Measurements from ENCODE around the gene AMOTL1. TPM values are rescaled to one million over a fixed set of nuclear protein-coding genes. Genes with fewer than 3 reads are reported as not detected.

AMOTL1 gene
- total RNA-seq, 4 donors from 2014 or later: 150 to 393 (median 244) TPM

- intact Hi-C loops (cut with DNase I; ENCODE audit: low total_unique reads): no loop called here
- no peaks in the 10 kb centered on the region for H3K27me3 ChIP-seq
- DNase-seq (no peak), ATAC-seq (no peak)
- no peaks in the 10 kb centered on the region for H3K36me3 ChIP-seq
- TF ChIP-seq POLR2A (IDR thresholded peaks at IDR 0.05) (no peak), CTCF (IDR thresholded peaks at IDR 0.05 in 4 of 5, conservative IDR thresholded peaks at IDR 0.05 in 1 of 5) (no peak)
- in situ Hi-C loops (cut with MboI; ENCODE audit: low sequenced_read_pairs in 4 of 4): loop anchor here in 1 of 4 donors (25.0 kb wide), 1 partner anchor 328 kb away; the partner anchor contains the start of gene ENDOD1
- peak overlapping the region in 2 of 4 donors; percentile 18 to 98 for H3K27ac ChIP-seq
- peaks cover 34 to 35% of the 10 kb centered on the region in 2 donors for H3K4me1 ChIP-seq
- H3K4me3 ChIP-seq: no peak overlapping the region
- no peaks in the 10 kb centered on the region for H3K9me3 ChIP-seq
These were observed 8.6 kb upstream of the AMOTL1 start for GRCh38 chr11:94759522-94759921.

GRCh38 chr11:94760296-94760695, 7.9 kb upstream of the AMOTL1 start:
- TF ChIP-seq POLR2A (IDR thresholded peaks at IDR 0.05): no peak
- no peak for TF ChIP-seq CTCF (IDR thresholded peaks at IDR 0.05 in 4 of 5, conservative IDR thresholded peaks at IDR 0.05 in 1 of 5)
- Histone ChIP-seq H3K4me1 (peaks cover 34 to 35% of the 10 kb centered on the region in 2 donors), H3K4me3 (no peak overlapping the region), H3K9me3 (no peaks in the 10 kb centered on the region), H3K27me3 (no peaks in the 10 kb centered on the region), H3K36me3 (no peaks in the 10 kb centered on the region), H3K27ac (peak overlapping the region in 3 of 4 donors; percentile 85 to 98 (median 88))
- DNase-seq (no peak), ATAC-seq (no peak)
- in situ Hi-C loops (cut with MboI; ENCODE audit: low sequenced_read_pairs in 4 of 4) (loop anchor here in 3 of 4 donors (10.0 to 25.0 kb wide), 2 partner anchors 135 to 327 kb away; partner anchors contain the start of gene ENDOD1 (in 1 of the 3)), intact Hi-C loops (cut with DNase I; ENCODE audit: low total_unique reads) (loop anchor here (5.0 to 10.0 kb wide), 2 partner anchors 53 to 335 kb away; no protein-coding TSS in a partner anchor)

DNA sequence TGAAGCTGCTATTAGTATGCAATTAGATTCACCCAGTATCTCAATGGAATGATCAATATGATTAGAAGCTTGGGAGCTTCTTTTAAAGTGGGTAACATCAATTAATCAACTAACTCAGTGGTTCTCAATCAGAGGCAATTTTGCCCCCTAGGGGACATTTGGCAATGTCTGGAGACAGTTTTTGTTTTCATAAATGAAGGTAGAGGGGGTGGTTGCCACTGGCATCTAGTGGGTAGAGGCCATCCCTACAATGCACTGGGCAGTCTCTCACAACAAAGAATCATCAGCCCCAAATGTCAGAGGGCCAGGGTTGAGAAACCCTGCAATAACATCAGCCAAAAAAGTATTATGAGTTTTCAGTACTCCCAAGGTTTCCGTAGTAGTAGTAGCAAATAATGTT, 5.9 kb upstream of the AMOTL1 start:
- intact Hi-C loops (cut with DNase I; ENCODE audit: low total_unique reads): loop anchor here (2.0 to 10.0 kb wide), 3 partner anchors 55 to 333 kb away; no protein-coding TSS in a partner anchor
- DNase-seq (peak in 1 of 2 donors; percentile 51), ATAC-seq (peak; percentile 45 to 74)
- H3K4me3 ChIP-seq: no peak overlapping the region
- in situ Hi-C loops (cut with MboI; ENCODE audit: low sequenced_read_pairs in 4 of 4): loop anchor here in 3 of 4 donors (10.0 to 25.0 kb wide), 2 partner anchors 137 to 325 kb away; partner anchors contain the start of gene ENDOD1 (in 1 of the 3)
- no peaks in the 10 kb centered on the region for H3K36me3 ChIP-seq
- H3K27me3 ChIP-seq: no peaks in the 10 kb centered on the region
- peaks cover 34 to 35% of the 10 kb centered on the region in 2 donors for H3K4me1 ChIP-seq
- H3K27ac ChIP-seq: peak overlapping the region; percentile 85 to 98 (median 87)
- no peaks in the 10 kb centered on the region for H3K9me3 ChIP-seq
- TF ChIP-seq POLR2A (IDR thresholded peaks at IDR 0.05) (no peak), CTCF (IDR thresholded peaks at IDR 0.05 in 4 of 5, conservative IDR thresholded peaks at IDR 0.05 in 1 of 5) (peak; percentile 34 to 53 (median 48))

DNA sequence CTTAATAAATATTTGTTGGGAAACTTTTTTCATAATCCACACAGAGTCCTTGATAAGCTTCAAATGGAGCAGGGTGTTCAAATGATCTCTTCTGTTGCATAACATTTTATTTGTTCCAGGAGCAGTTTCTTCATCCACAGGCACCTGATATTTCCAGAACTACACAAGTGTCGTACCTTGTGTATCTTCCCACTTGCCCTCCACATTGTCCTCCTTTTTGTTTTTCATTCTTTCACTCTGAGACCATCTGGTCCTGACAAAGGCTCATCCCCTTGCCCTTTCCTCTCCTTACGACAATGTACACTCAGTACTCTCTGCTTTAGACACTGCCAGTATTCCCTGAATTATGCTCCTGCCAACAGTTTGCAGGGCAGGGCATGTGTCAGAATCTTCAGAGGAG, 5.2 kb upstream of the AMOTL1 start:
- peak; percentile 38 to 55 for DNase-seq
- H3K9me3 ChIP-seq: no peaks in the 10 kb centered on the region
- H3K27ac ChIP-seq: peak overlapping the region; percentile 85 to 98 (median 87)
- in situ Hi-C loops (cut with MboI; ENCODE audit: low sequenced_read_pairs in 4 of 4): loop anchor here in 3 of 4 donors (10.0 to 25.0 kb wide), 2 partner anchors 138 to 324 kb away; partner anchors contain the start of gene ENDOD1 (in 1 of the 3)
- intact Hi-C loops (cut with DNase I; ENCODE audit: low total_unique reads): loop anchor here (2.0 to 10.0 kb wide), 3 partner anchors 56 to 332 kb away; no protein-coding TSS in a partner anchor
- no peaks in the 10 kb centered on the region for H3K36me3 ChIP-seq
- H3K4me1 ChIP-seq: peaks cover 39% of the 10 kb centered on the region in 2 donors
- no peaks in the 10 kb centered on the region for H3K27me3 ChIP-seq
- no peak for TF ChIP-seq CTCF (IDR thresholded peaks at IDR 0.05 in 4 of 5, conservative IDR thresholded peaks at IDR 0.05 in 1 of 5)
- TF ChIP-seq POLR2A (IDR thresholded peaks at IDR 0.05): peak in 1 of 2 donors; percentile 17
- H3K4me3 ChIP-seq: peak overlapping the region in 1 of 4 donors; percentile 4
- peak; percentile 85 to 87 for ATAC-seq
